GM06990 (cell line): ENCODE results near the gene CACNA2D3.

Source experiments
- DNase-seq: peaks from one replicate; pipeline ENCODE4 v3.0.0-alpha.2; 2011; ENCODE audit not compliant: insufficient read length; ENCODE audit errors: extremely low read depth
- H3K27me3 ChIP-seq: replicated peaks from 2 replicates; pipeline ENCODE4 v1.6.0; 2011; ENCODE audit warnings: low read length; ENCODE audit not compliant: control insufficient read depth, insufficient read depth
- H3K36me3 ChIP-seq: 2 replicates; pipeline ENCODE4 v1.5.1; 2011; ENCODE audit warnings: low read length; ENCODE audit not compliant: control insufficient read depth, insufficient read depth
- H3K4me3 ChIP-seq: replicated peaks from 2 replicates; pipeline ENCODE4 v1.5.1; 2011; ENCODE audit warnings: low read depth, mild to moderate bottlenecking, control low read depth, low read length
- CTCF ChIP-seq: IDR thresholded peaks from 2 replicates; pipeline ENCODE4 v1.5.1; 2011; ENCODE audit warnings: low read length, control low read depth, mild to moderate bottlenecking, inconsistent platforms; ENCODE audit not compliant: insufficient read depth, poor library complexity, severe bottlenecking

Gene CACNA2D3

DNA sequence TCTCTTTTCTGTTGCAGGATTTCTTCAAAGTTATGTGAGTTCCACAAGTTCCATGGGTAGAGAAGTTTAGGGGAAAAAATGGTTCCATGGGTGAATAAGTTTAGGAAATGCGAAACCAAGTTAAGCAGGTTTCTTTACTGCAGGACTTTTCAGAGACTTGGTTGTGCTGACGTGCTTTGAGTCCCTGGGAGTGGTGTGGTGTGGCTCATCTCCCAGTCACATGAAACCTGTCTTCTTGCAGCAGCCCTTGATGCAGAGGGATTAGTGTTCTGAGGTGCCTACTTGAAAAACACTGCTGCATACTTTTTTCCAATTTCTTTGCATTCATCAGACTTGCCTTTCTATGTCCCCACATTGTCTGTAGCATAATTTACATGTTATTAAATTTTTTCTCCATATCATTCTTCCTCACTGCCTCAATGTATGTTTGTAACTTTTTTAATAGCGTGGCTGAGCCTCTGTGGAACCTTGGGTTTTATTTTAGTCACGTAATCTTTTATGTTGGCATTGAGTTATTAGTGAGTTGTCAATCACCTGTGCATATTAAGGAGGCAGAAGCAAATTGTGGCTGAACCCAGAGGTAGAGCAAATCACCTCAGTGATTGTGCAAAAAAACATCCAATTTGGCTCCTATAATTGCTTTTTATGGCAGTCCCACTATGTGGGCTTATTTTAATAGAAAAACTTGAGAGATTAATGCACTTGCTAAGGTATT lies 115.6 kb downstream of the CACNA2D3 start:
- Histone ChIP-seq H3K27me3 (no peaks in the 10 kb centered on the region), H3K36me3 (no peaks in the 10 kb centered on the region), H3K4me3 (no peak overlapping the region)
- no peak for DNase-seq
- TF ChIP-seq CTCF, result no peak

GRCh38 chr3:54240309-54240708 lies 118.0 kb downstream of the CACNA2D3 start:
- no peaks in the 10 kb centered on the region for H3K27me3 ChIP-seq
- DNase-seq, result no peak
- no peak overlapping the region for H3K4me3 ChIP-seq
- no peaks in the 10 kb centered on the region for H3K36me3 ChIP-seq
- TF ChIP-seq CTCF, result no peak

DNA sequence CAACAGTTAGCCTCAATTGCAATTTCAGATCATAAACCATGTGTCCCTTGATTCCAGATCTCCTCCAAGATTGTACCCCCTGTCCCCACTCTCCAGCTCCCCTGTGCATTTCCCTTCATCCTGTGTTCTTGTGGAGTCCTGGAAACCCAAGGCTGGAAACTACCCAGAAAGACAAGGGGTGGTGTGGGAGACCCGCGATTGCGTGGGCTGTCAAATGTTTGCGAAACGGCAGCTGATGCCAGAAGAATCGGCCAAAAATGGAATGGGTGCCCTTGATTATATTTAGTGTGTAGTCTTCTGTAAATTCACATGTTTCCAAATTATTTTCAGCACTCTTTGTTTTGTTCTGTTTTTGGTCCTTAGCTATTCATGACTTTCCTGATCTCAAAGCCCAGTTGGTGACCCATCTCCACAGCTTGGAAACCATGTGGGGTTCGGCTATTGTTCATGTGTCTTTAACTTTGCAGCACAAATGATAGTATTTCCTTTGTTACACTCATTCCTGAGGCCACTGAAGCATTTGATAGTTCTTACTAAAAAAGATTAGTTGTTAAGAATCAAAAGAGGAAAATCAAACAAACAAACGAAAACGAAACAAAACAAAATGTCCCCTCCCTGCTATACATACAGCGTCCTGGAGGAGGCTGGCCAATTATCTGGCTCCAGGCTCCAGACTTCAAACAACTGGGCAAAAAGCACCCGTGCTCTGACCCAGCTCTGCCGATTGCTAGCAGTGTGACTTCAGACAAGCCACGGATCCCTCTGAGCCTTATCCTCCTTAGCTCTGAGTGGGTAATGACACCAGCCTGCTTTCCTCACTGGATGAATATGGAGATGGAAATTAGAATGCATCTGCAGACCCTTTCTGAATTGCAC lies 120.9 kb downstream of the CACNA2D3 start:
- Histone ChIP-seq H3K27me3 (no peaks in the 10 kb centered on the region), H3K36me3 (no peaks in the 10 kb centered on the region), H3K4me3 (no peak overlapping the region)
- TF ChIP-seq CTCF, result no peak
- no peak for DNase-seq

DNA sequence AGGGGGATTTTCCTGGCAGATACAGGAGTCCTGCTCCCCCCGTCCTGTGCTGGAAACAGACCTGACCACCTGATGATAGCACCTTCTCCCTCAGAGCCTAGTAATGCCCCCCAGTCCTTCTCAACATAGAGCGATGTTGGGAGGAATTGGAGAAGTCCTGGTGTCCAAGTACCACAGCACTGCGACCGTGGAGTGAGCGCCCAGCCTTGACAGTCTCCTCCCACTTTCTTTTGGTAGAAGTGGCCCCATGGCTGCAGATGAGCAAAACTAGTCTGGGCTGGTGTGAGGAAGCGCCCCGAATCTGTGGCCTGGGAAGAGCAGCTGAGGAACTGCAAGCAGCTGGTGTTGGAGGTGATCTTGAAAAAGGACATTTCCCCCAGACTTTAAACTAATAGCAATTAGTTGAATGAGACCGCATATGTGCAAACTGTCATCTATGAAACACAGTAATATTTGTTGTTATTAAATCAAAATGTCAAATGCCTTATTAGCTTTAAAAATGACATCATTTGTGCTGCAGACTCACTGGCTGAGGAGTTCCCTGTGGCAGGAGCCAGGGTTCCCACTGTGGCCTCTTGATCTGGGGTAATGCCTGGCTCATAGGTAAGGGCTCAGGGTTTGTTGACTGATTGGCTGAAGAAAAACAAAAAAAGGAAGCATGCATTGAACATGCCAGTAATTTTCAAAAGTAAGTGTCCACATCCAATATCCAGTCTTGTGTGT lies 121.8 kb downstream of the CACNA2D3 start:
- H3K36me3 ChIP-seq, result no peaks in the 10 kb centered on the region
- TF ChIP-seq CTCF, result no peak
- no peak for DNase-seq
- H3K4me3 ChIP-seq, result no peak overlapping the region
- no peaks in the 10 kb centered on the region; the same call in 1 of the 2 replicates for H3K27me3 ChIP-seq

- H3K36me3 ChIP-seq, result no peaks in the 10 kb centered on the region
- DNase-seq, result no peak
- H3K4me3 ChIP-seq, result no peak overlapping the region
- TF ChIP-seq CTCF, result no peak
- H3K27me3 ChIP-seq, result no peaks in the 10 kb centered on the region; the same call in 1 of the 2 replicates
Observed at GRCh38 chr3:54251705-54252104, 129.4 kb downstream of the CACNA2D3 start.
